GM19395 (cell line): ENCODE results near the gene RUBCNL.

ENCODE experiments used
- ATAC-seq: cut with Tn5 transposase; IDR thresholded peaks from one replicate; pipeline ENCODE4 v1.9.1; 2021; ENCODE audit warnings: mild to moderate bottlenecking, moderate library complexity; ENCODE audit not compliant: unreplicated experiment

RUBCNL gene

GRCh38 chr13:46341112-46341711, 45.8 kb downstream of the RUBCNL start:
- no peak for ATAC-seq

- no peak for ATAC-seq
Measured at GRCh38 chr13:46340631-46341111, 46.4 kb downstream of the RUBCNL start.

DNA sequence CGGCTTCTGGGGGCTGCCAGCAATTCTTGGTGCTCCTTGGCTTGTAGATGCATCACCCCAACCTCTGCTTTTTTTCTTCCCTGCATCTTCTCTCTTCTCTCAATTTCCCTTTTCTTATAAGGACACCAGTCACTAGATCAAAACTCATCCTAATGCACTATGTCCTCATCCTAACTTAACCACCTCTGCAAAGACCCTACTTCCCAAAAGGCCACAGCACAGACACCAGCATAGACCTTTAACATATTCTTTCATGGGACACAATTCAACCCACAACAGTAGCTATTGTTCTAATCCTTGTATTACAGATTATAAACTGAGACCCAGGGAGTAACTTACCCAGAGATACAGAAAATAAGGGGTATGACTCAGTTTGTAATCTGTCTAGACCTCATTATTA, 47.0 kb downstream of the RUBCNL start:
- ATAC-seq = no peak

DNA sequence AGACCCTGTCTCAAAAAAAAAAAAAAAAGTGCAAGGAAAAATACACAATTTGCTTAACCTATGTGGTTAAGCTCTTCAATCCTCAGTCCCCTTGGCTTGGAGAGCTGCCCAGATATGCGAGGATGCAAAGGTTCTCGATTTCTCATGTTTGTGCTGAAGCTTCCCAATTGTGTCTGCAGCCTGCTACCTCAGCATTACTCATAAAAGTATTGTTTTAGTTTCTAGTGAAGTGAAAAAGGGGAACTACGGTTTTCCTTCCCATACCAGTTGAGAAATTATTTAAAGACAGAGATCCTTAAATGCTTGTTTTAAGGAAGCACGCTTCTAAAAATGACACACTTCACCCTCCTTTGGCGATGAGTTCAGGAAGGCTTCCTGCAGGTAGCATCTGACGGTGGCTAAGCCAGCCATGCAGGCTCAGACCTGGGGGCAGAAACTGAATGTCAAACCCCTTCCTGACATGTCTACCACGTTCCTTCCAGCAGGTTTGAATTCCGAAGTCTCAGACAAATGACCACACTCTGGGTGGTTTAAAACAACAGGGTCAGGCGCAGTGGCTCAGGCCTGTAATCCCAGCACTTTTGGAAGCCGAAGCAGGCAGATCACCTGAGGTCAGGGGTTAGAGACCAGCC, 47.9 kb downstream of the RUBCNL start:
- ATAC-seq = peak; percentile 50

- no peak for ATAC-seq
Measured at GRCh38 chr13:46337700-46338099, 49.4 kb downstream of the RUBCNL start.

DNA sequence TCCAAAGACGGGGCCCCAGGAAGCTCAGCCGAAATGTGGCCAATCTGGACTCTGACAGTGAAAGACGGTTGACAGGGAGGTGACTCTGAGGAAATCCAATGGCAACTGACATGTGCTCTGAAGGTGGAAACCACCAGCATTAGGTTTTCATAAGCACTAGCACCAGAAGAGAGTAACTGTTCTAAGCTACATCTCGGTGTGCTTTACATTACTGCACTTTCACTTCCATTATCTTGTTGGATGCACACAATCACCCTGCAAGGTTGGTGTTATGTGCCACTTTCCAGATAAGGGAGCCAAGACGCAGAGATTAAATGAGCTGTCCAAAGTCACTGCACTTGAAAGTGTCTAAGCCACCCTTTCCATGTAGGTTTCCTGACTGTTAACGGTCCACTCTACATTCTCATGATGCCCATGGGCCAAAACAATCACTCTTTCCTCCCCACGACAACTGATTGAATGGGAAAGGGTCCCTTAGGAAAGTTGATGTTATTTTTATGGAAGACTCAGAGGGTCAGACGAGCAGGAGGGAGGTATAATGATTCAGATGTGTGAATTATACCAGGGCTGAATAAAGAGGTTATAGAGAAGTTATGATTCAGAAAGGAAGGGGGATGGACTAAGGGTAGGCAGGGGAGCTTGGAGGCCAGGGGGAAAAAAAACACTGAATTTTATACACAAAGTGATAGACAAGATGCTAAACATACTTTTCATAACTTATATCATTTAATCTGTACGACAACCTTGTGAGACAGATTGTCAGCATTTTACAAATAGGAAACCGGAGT, 52.8 kb downstream of the RUBCNL start:
- ATAC-seq = peak; percentile 62

DNA sequence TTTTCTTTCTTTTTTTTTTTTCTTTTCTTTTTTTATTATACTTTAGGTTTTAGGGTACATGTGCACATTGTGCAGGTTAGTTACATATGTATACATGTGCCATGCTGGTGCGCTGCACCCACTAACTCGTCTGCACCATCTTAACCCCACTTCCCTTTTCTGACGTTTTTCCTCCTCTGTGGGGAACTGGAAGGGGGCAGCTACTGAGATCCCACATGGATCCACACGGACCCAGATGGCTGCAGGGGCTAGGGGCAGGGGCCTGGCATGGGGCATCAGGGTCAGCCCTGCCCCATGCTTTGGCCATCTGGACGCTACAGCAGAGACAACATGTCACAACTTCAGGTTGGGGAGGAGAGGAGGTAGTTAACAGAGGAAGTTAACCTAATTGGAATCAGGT, 54.3 kb downstream of the RUBCNL start:
- no peak for ATAC-seq

GRCh38 chr13:46329624-46330023, 57.4 kb downstream of the RUBCNL start:
- ATAC-seq = no peak

DNA sequence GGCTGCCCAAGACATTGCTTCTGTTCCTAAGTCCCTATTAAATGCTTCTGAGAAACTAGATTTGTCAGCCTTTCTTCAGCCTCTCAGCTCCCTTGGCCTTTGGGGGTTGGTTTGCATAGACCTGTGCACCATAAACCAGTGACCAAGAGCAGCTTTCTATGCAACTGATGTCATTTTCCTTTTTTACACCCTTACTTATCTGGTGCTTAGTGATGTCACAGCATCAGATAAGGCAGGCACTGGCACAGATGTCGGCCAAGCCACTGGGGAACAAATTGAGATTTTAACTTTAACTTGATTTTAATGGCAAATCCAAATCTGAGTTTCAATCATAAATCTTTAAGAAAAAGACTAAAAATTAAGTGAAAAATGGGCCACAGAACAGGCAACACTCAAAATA, 59.8 kb downstream of the RUBCNL start:
- no peak for ATAC-seq

DNA sequence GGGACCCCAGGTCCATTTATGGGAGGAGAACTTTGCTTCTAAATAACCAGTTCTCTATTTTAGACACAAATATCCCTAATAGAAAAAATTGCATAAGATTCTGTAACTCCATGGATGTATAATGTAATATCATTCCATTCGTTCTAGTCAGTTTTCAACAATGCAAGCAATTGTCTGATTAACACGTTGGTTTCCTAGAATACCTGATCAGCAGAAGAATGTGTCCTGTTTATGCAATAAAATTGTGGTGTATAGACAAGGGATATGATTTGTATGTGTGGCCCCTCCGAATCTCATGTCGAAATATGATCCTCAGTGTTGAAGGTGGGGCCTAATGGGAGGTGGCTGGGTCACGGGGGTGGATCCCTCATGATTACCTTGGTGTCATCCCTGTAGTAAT, 62.1 kb downstream of the RUBCNL start:
- ATAC-seq = no peak

DNA sequence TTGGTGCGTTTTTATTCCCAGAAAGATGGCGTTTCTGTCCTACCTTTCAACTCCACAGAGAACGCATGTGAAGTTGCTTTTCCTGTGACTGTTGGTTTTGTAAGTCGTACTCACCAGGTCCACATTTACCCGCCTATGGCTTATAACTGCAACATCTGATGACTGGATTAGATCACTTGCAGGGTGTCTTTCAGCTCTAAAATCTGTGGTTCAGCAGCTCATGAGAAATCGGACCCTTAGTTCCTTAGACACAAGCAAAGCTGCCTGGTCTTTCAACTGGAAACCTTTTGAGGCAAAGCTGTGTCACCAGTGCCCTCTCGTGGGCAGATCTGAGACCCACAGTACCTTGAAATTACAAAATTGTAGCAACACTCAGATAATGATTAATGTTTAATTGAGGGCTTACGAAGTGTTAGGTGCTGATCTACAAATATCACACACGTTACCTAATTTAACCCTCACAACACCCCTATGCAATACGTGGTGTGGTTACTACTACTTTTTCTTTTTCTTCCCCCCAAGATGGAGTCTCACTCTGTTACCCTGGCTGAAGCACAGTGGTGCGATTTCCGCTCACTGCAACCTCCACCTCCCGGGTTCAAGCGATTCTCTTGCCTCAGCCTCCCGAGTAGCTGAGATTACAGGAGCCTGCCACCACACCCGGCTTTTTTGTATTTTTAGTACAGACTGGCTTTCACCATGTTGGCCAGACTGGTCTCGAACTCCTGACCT, 65.4 kb downstream of the RUBCNL start:
- ATAC-seq = no peak

- ATAC-seq = no peak
Measured at GRCh38 chr13:46320821-46321220, 66.2 kb downstream of the RUBCNL start.

DNA sequence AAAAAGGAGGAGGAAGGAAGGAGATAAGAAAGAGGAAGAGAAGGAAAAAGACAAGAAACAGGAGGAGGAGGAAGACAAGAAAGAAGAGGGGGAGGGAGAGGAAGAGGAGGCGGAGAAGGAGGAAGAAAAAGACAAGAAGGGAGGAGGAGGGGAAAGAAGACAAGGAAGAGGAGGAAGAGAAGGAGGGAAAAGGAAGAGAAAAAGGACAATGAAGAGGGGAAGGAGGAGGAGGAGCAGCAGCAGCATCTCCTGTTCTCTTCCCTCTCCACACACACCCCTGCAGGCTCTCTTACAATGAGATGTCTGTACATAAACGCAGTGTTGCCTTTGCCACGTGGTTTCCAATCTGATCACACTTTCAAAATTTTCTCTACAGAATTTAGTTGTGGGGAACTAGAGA, 66.6 kb downstream of the RUBCNL start:
- no peak for ATAC-seq

- ATAC-seq = no peak
Measured at GRCh38 chr13:46318986-46319385, 68.1 kb downstream of the RUBCNL start.

GRCh38 chr13:46317120-46317519, 69.9 kb downstream of the RUBCNL start:
- no peak for ATAC-seq

GRCh38 chr13:46315491-46316075, 71.5 kb downstream of the RUBCNL start:
- ATAC-seq = no peak

- ATAC-seq = no peak
Measured at GRCh38 chr13:46315036-46315435, 72.0 kb downstream of the RUBCNL start.

DNA sequence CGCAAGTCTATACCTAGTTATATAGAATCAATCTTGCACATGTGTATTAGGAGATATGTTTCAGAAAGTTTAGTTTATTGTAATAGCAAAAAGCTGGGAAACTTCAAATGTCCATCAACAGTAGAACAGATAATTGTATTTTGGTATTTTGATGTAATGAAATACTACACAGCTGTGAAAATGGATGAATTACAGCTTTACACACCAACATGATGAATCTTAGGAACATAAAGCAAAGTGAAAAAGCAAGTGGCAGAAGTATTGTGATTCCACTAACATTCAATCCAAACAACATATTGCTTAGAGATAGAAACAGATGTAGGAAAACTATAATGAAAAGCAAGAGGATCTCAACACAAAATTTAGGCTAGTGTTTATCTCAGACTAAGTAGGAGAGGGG, 72.5 kb downstream of the RUBCNL start:
- no peak for ATAC-seq

- no peak for ATAC-seq
Measured at GRCh38 chr13:46313432-46314257, 73.4 kb downstream of the RUBCNL start.

DNA sequence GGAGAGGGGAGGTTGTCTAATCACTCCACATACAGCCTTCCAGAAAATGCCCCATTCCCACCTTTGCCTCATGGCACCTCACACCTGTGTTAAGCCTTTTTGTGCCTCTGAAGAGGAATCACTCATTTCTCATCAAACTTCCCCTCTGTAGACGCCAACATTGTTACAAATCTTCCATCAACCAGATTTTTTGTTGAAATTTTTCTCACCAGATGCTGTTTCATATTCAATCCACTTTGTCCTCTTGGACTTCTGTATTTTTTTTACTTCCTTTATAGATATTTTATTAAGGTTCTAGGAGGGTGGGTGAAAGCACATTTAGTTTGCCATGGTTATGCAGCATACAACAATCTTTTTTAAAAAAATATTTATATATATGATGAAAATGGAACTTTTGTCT, 74.0 kb downstream of the RUBCNL start:
- no peak for ATAC-seq
